GM10266 (cell line): ENCODE results near the gene GCK.

Source experiments
- DNase-seq: peaks from one replicate; pipeline ENCODE4 v3.0.0; 2012; ENCODE audit errors: extremely low spot score
- TF ChIP-seq, protein P1 (sequence below): IDR thresholded peaks from 2 replicates; pipeline ENCODE4 v1.5.1; 2012; ENCODE audit warnings: mild to moderate bottlenecking, low read depth; ENCODE audit not compliant: control insufficient read depth, insufficient read depth; ENCODE audit errors: missing control alignments

The GCK gene

DNA sequence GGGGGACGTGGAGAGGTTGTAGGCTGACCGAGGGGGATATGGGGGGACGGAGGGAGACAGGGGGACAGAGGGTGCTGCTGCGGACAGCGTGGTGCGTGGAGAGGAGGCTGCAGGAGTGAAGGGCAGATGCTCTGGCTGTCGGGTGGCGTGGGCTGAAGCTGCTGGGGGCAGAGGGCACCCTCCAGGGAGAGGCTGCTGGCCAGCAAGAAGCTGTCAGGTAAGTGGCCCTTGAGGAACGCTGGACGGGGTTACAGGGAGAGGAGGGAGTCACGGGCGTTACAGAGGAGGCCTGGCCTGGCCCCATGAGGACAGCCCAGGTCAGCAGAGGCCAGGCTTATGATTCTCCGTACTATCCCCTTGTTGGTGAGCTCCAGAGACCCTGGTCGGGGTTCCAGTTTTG is 38.7 kb upstream of the GCK start:
- no peak for DNase-seq
- TF ChIP-seq, protein P1, sequence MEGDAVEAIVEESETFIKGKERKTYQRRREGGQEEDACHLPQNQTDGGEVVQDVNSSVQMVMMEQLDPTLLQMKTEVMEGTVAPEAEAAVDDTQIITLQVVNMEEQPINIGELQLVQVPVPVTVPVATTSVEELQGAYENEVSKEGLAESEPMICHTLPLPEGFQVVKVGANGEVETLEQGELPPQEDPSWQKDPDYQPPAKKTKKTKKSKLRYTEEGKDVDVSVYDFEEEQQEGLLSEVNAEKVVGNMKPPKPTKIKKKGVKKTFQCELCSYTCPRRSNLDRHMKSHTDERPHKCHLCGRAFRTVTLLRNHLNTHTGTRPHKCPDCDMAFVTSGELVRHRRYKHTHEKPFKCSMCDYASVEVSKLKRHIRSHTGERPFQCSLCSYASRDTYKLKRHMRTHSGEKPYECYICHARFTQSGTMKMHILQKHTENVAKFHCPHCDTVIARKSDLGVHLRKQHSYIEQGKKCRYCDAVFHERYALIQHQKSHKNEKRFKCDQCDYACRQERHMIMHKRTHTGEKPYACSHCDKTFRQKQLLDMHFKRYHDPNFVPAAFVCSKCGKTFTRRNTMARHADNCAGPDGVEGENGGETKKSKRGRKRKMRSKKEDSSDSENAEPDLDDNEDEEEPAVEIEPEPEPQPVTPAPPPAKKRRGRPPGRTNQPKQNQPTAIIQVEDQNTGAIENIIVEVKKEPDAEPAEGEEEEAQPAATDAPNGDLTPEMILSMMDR, result no peak

DNA sequence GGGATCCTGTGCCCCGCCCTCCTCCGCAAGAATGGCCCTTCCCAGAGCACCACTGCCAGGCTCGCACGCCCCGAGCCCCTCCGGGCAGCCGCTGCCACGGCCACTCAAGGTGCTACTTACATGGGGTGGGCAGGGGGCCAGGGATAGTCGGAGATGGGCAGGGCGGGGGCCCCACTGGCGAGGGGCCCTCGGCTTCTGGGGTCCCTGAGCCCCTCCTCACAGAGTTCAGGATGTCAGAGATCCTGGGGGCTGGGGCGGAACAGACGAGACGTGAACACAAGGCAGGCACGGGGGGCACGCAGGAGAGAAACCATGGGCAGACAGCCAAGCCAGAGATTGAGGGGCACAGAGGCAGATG is 37.1 kb upstream of the GCK start:
- TF ChIP-seq, protein P1, result no peak
- no peak for DNase-seq

DNA sequence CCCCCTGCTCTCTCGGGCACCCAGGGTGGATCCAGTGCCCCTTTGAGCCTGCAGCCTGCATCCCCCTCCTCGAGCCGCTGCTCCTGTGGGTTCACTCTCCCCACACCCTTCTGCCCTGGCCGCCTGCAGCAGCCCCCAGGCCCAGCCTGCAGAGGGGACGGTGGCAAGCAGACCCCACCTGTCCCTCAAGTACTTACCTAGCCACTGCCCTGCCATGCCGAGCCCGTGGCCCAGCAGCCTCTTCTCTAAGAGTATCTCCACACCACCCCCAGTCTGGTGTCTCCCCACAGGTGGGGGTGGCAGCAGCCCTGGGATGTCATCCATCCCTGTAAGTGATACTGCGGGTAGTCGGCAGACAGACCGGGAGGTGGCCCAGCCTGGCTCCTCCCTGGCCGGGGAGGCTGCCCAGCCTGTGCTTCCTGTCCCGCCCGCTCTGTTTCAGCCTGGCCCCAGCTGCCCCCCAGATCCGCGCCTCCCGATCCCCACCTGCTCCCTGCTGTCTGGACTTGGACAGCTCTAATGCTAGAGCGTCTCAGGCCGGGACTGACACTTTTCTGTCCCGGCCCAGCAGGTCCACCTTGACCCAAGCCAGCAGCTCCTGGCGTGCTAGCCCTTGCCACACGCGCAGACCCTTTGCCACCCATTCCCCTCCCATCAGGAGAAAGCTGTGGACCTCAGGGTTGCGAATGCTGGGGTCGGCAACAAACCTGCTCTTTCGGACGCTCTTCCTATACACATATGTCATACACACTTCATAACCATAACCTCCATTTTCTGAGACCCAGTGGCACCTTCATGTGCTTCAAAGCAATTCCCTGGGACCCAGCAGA is 36.5 kb upstream of the GCK start:
- DNase-seq, result no peak

DNA sequence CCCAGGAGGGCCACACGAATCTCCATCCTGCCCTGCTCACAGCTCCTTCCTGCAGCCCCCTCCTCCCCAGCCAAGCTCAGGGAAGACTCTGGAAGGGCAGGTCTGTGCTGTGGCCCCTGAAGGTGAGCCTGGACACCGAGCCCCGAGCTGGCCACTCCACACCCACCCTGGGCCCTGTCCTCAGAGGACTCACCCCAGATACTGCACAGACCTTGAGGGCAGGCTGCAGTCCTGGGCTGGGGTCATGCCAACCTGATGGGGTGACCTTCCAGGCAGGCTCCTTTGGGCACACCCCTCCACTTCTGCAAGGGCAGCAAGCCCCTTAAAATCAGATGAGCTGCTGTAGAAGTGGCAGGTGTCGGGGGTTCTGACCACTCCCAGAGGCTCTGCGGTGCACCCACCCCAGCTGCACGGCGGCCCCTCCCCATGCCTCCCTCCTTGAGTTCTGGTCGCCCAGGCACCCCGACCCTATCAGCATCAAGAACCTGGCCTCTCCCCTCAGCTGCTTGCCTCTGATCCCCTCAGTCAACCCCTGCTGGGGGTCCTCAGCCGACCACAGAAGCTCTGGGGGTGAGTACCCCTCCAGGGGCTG is 35.8 kb upstream of the GCK start:
- DNase-seq, result no peak
- TF ChIP-seq, protein P1, result no peak

More for the DNA sequence above, 36.5 kb upstream of the GCK start:
- TF ChIP-seq, protein P1, result no peak

DNA sequence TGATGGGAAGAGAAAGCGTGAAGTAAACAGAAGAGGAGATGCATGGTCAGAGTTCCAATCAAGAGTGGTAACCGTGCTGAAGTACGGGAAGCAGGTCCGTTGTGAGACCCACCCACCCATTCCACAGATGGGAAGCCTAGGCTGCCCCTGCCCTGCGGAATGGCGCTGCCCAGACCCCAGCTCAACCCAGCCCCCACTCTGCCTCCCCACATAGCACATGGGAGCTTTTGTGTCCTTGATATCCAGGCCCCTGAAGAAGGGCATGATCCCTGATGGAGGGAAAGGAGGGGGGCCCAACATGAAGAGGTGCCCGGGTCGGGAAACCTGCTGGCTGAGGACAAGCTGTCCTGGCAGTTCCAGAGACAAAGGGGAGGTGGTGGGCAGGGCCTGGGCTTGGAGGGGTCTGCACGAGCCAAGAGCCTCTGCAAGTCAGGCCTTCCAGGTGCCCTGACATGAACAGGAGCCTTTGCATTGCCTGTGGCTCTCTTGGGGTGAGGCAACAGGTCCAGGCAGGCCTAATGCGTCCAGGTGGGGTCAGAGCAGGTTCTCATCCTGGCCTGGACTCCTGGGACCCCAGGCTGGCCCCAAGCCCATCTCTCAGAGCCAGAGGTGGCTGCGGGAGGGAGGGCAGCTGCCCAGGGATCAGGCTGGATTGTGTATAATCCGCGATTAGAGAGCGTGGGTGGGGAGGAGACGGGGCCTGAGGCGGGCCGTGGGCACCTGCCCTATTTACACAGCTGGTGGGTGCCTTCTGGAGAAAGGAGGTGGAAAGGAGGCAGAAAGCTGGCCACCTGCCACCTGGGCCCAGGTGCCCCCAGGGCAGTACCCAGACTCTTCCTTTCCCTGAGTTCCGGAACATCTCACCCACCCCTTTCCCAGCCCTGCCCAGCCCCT is 35.1 kb upstream of the GCK start:
- TF ChIP-seq, protein P1, result no peak
- DNase-seq, result no peak

DNA sequence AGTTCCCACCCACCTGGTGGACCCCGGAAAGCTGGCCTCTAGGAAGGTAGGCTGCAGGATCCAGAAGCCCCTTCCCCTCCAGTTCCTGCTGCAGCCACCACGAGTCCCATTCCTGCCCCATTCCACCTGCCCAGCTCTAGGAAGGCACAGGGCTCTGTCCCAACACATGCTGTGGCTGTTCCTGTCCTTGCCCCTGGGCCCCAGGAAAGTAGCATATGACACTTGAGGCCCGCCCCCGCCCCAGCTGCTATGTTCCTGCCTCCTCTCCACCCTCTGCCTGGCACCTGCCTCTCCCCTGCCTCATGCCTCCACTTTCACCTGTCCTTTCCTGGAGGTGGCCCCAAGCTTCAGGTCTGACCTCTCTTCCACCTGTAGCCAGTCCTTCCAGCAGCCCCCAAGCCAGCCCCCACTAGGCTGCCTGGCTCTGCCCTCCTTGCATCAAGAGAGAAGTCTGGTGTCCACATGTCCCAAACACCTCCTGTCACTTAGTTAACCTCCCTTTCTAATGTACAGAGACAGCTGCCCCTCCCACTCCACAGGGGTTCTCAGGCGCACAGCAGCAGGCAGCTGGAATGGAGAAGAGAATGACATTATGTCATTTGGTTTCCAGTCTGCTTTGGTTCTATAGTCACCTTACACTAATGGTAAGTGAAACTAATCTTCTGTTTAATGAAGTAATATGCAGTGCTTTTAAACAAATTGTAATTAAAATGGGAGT is 34.3 kb upstream of the GCK start:
- no peak for DNase-seq
- TF ChIP-seq, protein P1, result no peak
